H1 (cell line): ENCODE results near the gene EFCAB8. TPM values are rescaled to one million over a fixed set of nuclear protein-coding genes. Genes with fewer than 3 reads are reported as not detected.

ENCODE experiments used
- CTCF ChIA-PET: fragments of 300-600 bp; sonication (Branson Sonifier 250); formaldehyde crosslinking; loops from one replicate; lab custom pipeline; 2021; ENCODE audit not compliant: partially characterized antibody; lab: Charles Lee
- POLR2A ChIA-PET: fragments of 300-600 bp; sonication (Branson Sonifier 250); formaldehyde crosslinking; loops from one replicate; lab custom pipeline; 2021; ENCODE audit warnings: inconsistent platforms; ENCODE audit not compliant: partially characterized antibody; lab: Charles Lee
- DNase-seq, 2 experiments: peaks; one replicate each; pipeline versions ENCODE4 v3.0.0 to v3.0.0-alpha.2; 2010 to 2022; ENCODE audit warnings: low spot score in 2 of 2, low read depth in 1 of 2, mixed read lengths in 1 of 2
- FAIRE-seq: peaks from 2 replicates; lab custom pipeline; 2011; peaks lifted over from hg19 to GRCh38; lab: Jason Lieb, UNC
- H2AFZ ChIP-seq: 2 replicates; pipeline ENCODE4 v1.8.1; 2012; ENCODE audit warnings: low read length, inconsistent platforms
- H2AK5ac ChIP-seq: 2 replicates; pipeline ENCODE4 v1.6.1; 2013; ENCODE audit warnings: low read depth, low read length
- H2BK120ac ChIP-seq: replicated peaks from 2 replicates; pipeline ENCODE3; 2013; ENCODE audit warnings: low read depth, low read length, inconsistent platforms
- H2BK12ac ChIP-seq: 2 replicates; pipeline ENCODE4 v1.6.1; 2013; ENCODE audit warnings: low read depth, low read length
- H2BK15ac ChIP-seq: 2 replicates; pipeline ENCODE4 v1.6.1; 2013; ENCODE audit warnings: low read length
- H2BK20ac ChIP-seq: 2 replicates; pipeline ENCODE4 v1.6.1; 2013; ENCODE audit warnings: low read length
- H2BK5ac ChIP-seq: 2 replicates; pipeline ENCODE4 v1.6.1; 2013; ENCODE audit warnings: low read depth, low read length
- H3K14ac ChIP-seq: 2 replicates; pipeline ENCODE4 v1.6.1; 2013; ENCODE audit warnings: inconsistent platforms; ENCODE audit not compliant: insufficient read length
- H3K18ac ChIP-seq: 2 replicates; pipeline ENCODE4 v1.6.1; 2013; ENCODE audit warnings: low read length; ENCODE audit errors: extremely low read depth
- H3K23ac ChIP-seq: 2 replicates; pipeline ENCODE4 v1.6.1; 2013; ENCODE audit warnings: inconsistent platforms; ENCODE audit not compliant: insufficient read length
- H3K23me2 ChIP-seq: 2 replicates; pipeline ENCODE4 v1.6.1; 2013; ENCODE audit warnings: low read depth, low read length
- H3K27ac ChIP-seq: 2 replicates; pipeline ENCODE4 v1.6.1; 2011; ENCODE audit warnings: low read depth, low read length, inconsistent platforms
- H3K27me3 ChIP-seq, 4 experiments: replicated peaks in 1 of 4; 1 replicate in 1 of 4; 2 replicates in 3 of 4; pipeline versions ENCODE4 v1.6.1 to v1.8.1; 2011 to 2013; ENCODE audit warnings: low read length in 3 of 4, mild to moderate bottlenecking in 3 of 4, inconsistent platforms in 2 of 4, mixed read lengths in 2 of 4, moderate library complexity in 1 of 4; ENCODE audit not compliant: control insufficient read depth in 3 of 4, insufficient read depth in 3 of 4; ENCODE audit errors: extremely low read depth in 1 of 4
- H3K36me3 ChIP-seq, 4 experiments: 2 replicates each; pipeline versions ENCODE4 v1.6.1 to v1.8.1; 2011 to 2013; ENCODE audit warnings: mild to moderate bottlenecking in 4 of 4, low read length in 3 of 4, moderate library complexity in 2 of 4, control low read depth in 1 of 4, inconsistent platforms in 1 of 4; ENCODE audit not compliant: insufficient read depth in 4 of 4, control insufficient read depth in 2 of 4
- H3K4ac ChIP-seq: replicated peaks from 2 replicates; pipeline ENCODE3; 2013; ENCODE audit warnings: low read length, low read depth, mixed read lengths, inconsistent platforms; ENCODE audit not compliant: insufficient read length
- H3K4me1 ChIP-seq, 4 experiments: replicated peaks in 1 of 4; 1 replicate in 1 of 4; 2 replicates in 3 of 4; pipeline versions ENCODE4 v1.6.1 to v1.8.1; 2011 to 2013; ENCODE audit warnings: low read length in 3 of 4, inconsistent platforms in 2 of 4, mixed read lengths in 1 of 4; ENCODE audit not compliant: insufficient read depth in 4 of 4, control insufficient read depth in 3 of 4
- H3K4me2 ChIP-seq, 2 experiments: 2 replicates each; pipeline versions ENCODE4 v1.6.1 to v1.8.1; 2011 to 2013; ENCODE audit warnings: low read depth in 2 of 2, low read length in 2 of 2, control low read depth in 1 of 2, inconsistent platforms in 1 of 2, mild to moderate bottlenecking in 1 of 2; ENCODE audit not compliant: insufficient read depth in 1 of 2
- H3K4me3 ChIP-seq, 4 experiments: fragments of 200-600, 300-600 bp in 1 of 4; sonication (generic), shearing (Covaris generic), sonication (Bioruptor Twin) in 1 of 4; 2 replicates each; pipeline versions ENCODE4 v1.5.1 to v1.8.1; 2011 to 2016; ENCODE audit warnings: low read length in 4 of 4, low read depth in 3 of 4, control low read depth in 2 of 4, inconsistent platforms in 2 of 4, mild to moderate bottlenecking in 2 of 4, mixed read lengths in 1 of 4, moderate library complexity in 1 of 4; ENCODE audit not compliant: insufficient read depth in 2 of 4; ENCODE audit errors: extremely low read depth in 1 of 4
- H3K56ac ChIP-seq: replicated peaks from 2 replicates; pipeline ENCODE3; 2013; ENCODE audit warnings: low read depth, mild to moderate bottlenecking, mixed read lengths, low read length, inconsistent platforms; ENCODE audit not compliant: insufficient read length
- H3K79me1 ChIP-seq: 2 replicates; pipeline ENCODE4 v1.6.1; 2013; ENCODE audit warnings: low read depth, low read length, control low read depth
- H3K79me2 ChIP-seq, 2 experiments: 2 replicates each; pipeline versions ENCODE4 v1.6.1 to v1.8.1; 2012 to 2013; ENCODE audit warnings: low read length in 2 of 2, mild to moderate bottlenecking in 2 of 2, inconsistent platforms in 1 of 2; ENCODE audit not compliant: insufficient read depth in 2 of 2, control insufficient read depth in 1 of 2
- H3K9ac ChIP-seq, 4 experiments: replicated peaks in 1 of 4; 1 replicate in 1 of 4; 2 replicates in 3 of 4; pipeline versions ENCODE4 v1.6.1 to v1.8.1; 2011 to 2013; ENCODE audit warnings: low read depth in 3 of 4, low read length in 3 of 4, control low read depth in 2 of 4, mild to moderate bottlenecking in 2 of 4, moderate library complexity in 2 of 4, inconsistent platforms in 1 of 4; ENCODE audit errors: extremely low read depth in 1 of 4
- H3K9me3 ChIP-seq, 2 experiments: 2 replicates each; pipeline versions ENCODE4 v1.6.1 to v1.8.1; 2012 to 2013; ENCODE audit warnings: mild to moderate bottlenecking in 2 of 2, moderate library complexity in 2 of 2, control low read depth in 1 of 2, inconsistent platforms in 1 of 2, low read depth in 1 of 2, low read length in 1 of 2, mixed read lengths in 1 of 2; ENCODE audit not compliant: insufficient read depth in 2 of 2
- H4K20me1 ChIP-seq, 2 experiments: replicated peaks in 1 of 2; 2 replicates each; pipeline versions ENCODE3 to v1.8.1; 2011 to 2013; ENCODE audit warnings: inconsistent platforms in 2 of 2, low read length in 2 of 2, mild to moderate bottlenecking in 1 of 2; ENCODE audit not compliant: insufficient read depth in 2 of 2, control insufficient read depth in 1 of 2
- H4K5ac ChIP-seq: 2 replicates; pipeline ENCODE4 v1.6.1; 2013; ENCODE audit warnings: low read length, low read depth, mixed read lengths, inconsistent platforms; ENCODE audit not compliant: insufficient read length
- H4K8ac ChIP-seq: 2 replicates; pipeline ENCODE4 v1.8.0; 2013; ENCODE audit warnings: mild to moderate bottlenecking, moderate library complexity, low read length, inconsistent platforms; ENCODE audit not compliant: insufficient read depth; ENCODE audit errors: extremely low read depth
- H4K91ac ChIP-seq: replicated peaks from 2 replicates; pipeline ENCODE3; 2013; ENCODE audit warnings: low read length, mixed read lengths, inconsistent platforms; ENCODE audit not compliant: insufficient read length
- EZH2 ChIP-seq: fragments of 200-600 bp; sonication (generic); IDR thresholded peaks from 2 replicates; pipeline ENCODE4 v1.7.1; 2012; ENCODE audit warnings: low read depth, mild to moderate bottlenecking, moderate library complexity, low read length, inconsistent platforms; ENCODE audit not compliant: severe bottlenecking
- POU5F1 ChIP-seq: IDR thresholded peaks from 2 replicates; pipeline ENCODE4 v1.6.1; 2011; ENCODE audit warnings: low read depth, mild to moderate bottlenecking, low read length, moderate library complexity
- WGBS, 2 experiments: shearing (Covaris generic) in 1 of 2; methylation state at CpG; one replicate each; pipeline versions ENCODE4 v1.1.6 to v1.1.7; 2013 to 2015; ENCODE audit warnings: low lambda C conversion rate in 2 of 2, mixed read lengths in 2 of 2, inconsistent platforms in 1 of 2, low coverage in 1 of 2, missing lambda C conversion rate in 1 of 2; ENCODE audit not compliant: insufficient replicate concordance in 2 of 2, insufficient coverage in 1 of 2, insufficient read length in 1 of 2; ENCODE audit errors: extremely low coverage in 1 of 2, missing lambda C conversion rate in 1 of 2; 5-methylcytosine and 5-hydroxymethylcytosine counted together
- polyA plus RNA-seq, 7 experiments: library from polyadenylated mRNA; depleted of rRNA in 3 of 7; stranded (reverse) in 5 of 7; unstranded in 2 of 7; fragments of >200 nt in 5 of 7; fragments of 200-250 nt in 2 of 7; gene quantifications; 1 replicate in 5 of 7; 2 replicates in 1 of 7; 4 replicates in 1 of 7; pipeline versions ENCODE4 v1.2.1 to v1.2.3, GENCODE V29; 2011 to 2013; ENCODE audit warnings: missing spikeins in 2 of 7, mixed read lengths in 2 of 7
- total RNA-seq: library from RNA; stranded (reverse); fragmentation: NEBNext Ultra II Directional; extraction: Animal tissue kit (Norgen Biotek cat#: 25700); gene quantifications from 2 replicates; pipeline ENCODE4 v1.2.1, GENCODE V29; 2021

EFCAB8 gene
- total and polyA plus RNA-seq, 2 of the 8 experiments (the other 6 are each of a cell fraction or from before 2014, with no cell fraction given): 0.06 to 0.20 TPM

DNA sequence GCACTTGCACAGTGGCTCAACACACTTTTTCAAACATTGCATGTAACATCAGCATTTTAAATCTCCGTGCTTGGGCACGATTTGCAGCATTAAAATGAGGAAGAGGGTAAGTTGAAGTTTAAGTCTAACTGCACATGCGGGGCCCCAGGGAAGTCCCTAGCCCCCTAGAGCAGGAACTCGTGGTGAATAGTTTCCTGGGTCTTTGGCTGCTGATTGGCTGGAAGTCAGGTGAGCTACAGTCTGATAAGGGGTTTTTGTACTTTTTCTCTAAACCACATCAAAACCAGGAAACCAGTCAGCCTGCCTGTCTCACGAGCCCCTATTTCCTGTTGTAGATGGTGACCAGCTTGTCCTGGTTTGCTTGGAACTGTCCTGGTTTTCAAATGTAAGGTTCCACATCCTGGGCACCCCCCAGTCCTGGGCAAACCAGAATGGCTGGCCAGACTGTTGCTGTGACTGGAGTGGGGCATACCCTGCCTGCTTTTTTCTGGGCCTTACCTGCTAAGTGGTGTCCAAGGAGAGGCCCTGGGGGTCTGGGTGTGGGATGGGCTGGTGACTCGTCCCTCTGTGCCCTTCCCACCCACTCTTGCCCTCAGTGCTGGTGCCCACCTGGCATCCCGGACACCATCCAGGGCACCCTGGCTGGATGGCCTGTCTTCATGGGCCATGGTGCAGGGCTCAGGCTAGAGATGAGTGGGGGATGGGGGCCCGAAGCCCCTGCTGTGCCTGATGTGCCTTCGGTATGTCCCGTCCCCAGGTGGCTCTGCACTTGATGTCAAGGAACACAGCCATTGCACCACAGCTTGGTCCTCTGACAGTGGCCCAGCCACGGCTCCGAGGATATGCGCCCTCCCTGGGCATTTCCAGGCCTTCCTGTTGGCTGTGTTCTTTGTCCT is 113.7 kb downstream of the EFCAB8 start:
- H2BK120ac ChIP-seq: peak overlapping the region; percentile 94
- 85% methylated on average over 13 of the region's 13 CpGs; no CpG with 5 or more reads in 1 of the 2 experiments for WGBS, 2 experiments
- TF ChIP-seq EZH2 (no peak), POU5F1 (no peak)
- H4K5ac ChIP-seq: peak overlapping the region; percentile 41
- no peak overlapping the region for H3K27ac ChIP-seq
- peak overlapping the region; percentile 92 for H3K4ac ChIP-seq
- H3K56ac ChIP-seq: no peak overlapping the region
- peak overlapping the region; percentile 91; the same call in 1 of the 2 replicates for H2BK12ac ChIP-seq
- peaks cover 10 to 25% (median 16%) of the 10 kb centered on the region in 4 experiments for H3K4me1 ChIP-seq
- H4K91ac ChIP-seq: peak overlapping the region; percentile 92
- ChIA-PET POLR2A (no interaction called here), CTCF (interaction anchor here (0.9 to 2.5 kb wide), 8 partner anchors 13 to 49 kb away, joined by 3 to 11 read pairs (median 5); partner anchors contain the start of gene SUN5)
- peak overlapping the region; percentile 4; the same call in 1 of the 2 replicates for H4K8ac ChIP-seq
- peak overlapping the region; percentile 20; the same call in 1 of the 2 replicates for H2AK5ac ChIP-seq
- H2BK15ac ChIP-seq: 0 out of 2 replicates have a peak overlapping the region, but pooled peaks have one; percentile 22
- no peak overlapping the region for H3K9ac ChIP-seq
- H2BK5ac ChIP-seq: peak overlapping the region; percentile 54; the same call in 1 of the 2 replicates
- H3K4me3 ChIP-seq: no peak overlapping the region; a peak in 1 of 8 replicates
- no peaks in the 10 kb centered on the region for H3K27me3 ChIP-seq
- peak overlapping the region; percentile 73 for H3K18ac ChIP-seq
- no peak overlapping the region; a peak in 1 of 4 replicates for H3K4me2 ChIP-seq
- no peaks in the 10 kb centered on the region for H4K20me1 ChIP-seq
- no peaks in the 10 kb centered on the region for H3K23me2 ChIP-seq
- H3K23ac ChIP-seq: no peak overlapping the region
- no peaks in the 10 kb centered on the region for H3K36me3 ChIP-seq
- H3K79me1 ChIP-seq: no peaks in the 10 kb centered on the region; the same call in 1 of the 2 replicates
- peak in 1 of 2 experiments; percentile 46 for DNase-seq
- peak overlapping the region; percentile 83 for H2BK20ac ChIP-seq
- H3K79me2 ChIP-seq: no peaks in the 10 kb centered on the region
- no peak for FAIRE-seq
- 0 out of 2 replicates have a peak overlapping the region, but pooled peaks have one; percentile 82 for H2AFZ ChIP-seq
- H3K14ac ChIP-seq: no peak overlapping the region
- H3K9me3 ChIP-seq: peaks cover 4 to 12% of the 10 kb centered on the region in 2 experiments; a peak in 3 of 4 replicates
